Loucy (cell line): ENCODE results near the gene RGL4.

ENCODE experiments used
- CTCF ChIP-seq: fragments of 200-600 bp; sonication (generic); conservative IDR thresholded peaks from 2 replicates; pipeline ENCODE4 v1.5.1; 2014; ENCODE audit warnings: mild to moderate bottlenecking, antibody characterized with exemption, low read length
- EZH2phosphoT487 ChIP-seq: fragments of 200-600 bp; IDR thresholded peaks from 2 replicates; pipeline ENCODE4 v1.6.1; 2018; ENCODE audit warnings: antibody characterized with exemption, mild to moderate bottlenecking, moderate library complexity, borderline replicate concordance

DNA sequence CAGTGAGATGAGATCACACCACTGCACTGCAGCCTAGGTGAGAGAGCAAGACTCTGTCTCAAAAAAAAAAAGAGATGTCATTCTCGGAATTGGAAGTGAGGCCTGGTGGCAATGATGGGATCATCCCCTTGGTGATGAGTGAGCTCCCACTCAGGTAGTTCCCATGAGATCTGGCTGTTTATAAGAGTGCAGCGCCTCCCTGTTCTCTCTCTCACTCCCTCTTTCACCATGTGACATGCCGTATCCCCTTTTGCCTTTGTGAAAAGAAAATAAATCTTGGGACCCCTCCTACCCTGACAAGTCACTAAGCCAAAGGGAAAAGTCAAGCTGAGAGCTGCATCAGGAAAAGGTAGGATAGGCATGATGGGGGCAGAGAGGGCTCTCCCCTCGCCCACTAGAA, 31.3 kb downstream of the RGL4 start:
- TF ChIP-seq CTCF (no peak), EZH2phosphoT487 (no peak)
